GM12874 (cell line): Measurements from ENCODE around the gene RASSF5.

Experiments
- TF ChIP-seq, protein P1 (sequence below): IDR thresholded peaks from 2 replicates; pipeline ENCODE4 v1.5.1; 2011; ENCODE audit warnings: low read depth, mild to moderate bottlenecking, control low read depth, low read length, moderate library complexity; ENCODE audit not compliant: insufficient read depth

Gene RASSF5

DNA sequence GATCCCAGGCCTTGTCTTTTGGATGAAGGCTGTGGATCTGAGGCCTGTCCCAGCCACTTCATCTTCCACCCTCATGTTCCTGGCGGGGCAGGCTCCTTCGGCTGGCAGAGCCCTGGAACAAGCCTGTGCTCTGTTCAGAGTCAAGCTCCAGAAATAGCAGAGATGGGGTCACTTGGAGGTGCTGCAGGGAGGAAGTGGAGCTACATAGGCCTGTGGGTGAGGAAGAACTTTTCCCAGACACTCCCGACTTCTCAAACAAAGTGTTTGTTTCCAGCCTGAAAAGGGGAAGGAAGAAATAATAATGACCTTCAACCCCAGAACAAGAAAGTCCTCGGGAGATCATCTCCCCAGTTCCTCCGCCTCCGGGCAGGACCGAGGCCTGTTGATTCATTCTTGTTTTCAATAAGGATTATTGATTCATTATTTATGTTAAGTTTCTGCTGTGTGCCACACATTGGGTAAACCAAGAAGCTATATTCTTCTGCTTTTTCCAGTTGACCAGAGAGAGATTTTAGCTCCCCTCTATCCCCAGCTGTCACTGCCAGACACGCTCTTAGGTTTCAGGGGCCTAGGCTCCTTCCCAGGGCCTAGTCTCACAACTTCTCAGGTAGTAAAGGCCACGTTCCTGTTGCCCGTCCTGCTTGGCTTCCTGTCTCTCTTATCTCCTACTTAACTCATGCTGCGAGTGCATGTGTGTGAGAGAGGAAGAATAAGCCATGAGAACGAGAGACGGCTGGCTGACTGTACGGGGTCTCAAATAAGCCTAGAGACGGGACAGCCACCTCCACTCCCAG is 20.1 kb upstream of the RASSF5 start:
- TF ChIP-seq, protein P1, sequence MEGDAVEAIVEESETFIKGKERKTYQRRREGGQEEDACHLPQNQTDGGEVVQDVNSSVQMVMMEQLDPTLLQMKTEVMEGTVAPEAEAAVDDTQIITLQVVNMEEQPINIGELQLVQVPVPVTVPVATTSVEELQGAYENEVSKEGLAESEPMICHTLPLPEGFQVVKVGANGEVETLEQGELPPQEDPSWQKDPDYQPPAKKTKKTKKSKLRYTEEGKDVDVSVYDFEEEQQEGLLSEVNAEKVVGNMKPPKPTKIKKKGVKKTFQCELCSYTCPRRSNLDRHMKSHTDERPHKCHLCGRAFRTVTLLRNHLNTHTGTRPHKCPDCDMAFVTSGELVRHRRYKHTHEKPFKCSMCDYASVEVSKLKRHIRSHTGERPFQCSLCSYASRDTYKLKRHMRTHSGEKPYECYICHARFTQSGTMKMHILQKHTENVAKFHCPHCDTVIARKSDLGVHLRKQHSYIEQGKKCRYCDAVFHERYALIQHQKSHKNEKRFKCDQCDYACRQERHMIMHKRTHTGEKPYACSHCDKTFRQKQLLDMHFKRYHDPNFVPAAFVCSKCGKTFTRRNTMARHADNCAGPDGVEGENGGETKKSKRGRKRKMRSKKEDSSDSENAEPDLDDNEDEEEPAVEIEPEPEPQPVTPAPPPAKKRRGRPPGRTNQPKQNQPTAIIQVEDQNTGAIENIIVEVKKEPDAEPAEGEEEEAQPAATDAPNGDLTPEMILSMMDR, result no peak

DNA sequence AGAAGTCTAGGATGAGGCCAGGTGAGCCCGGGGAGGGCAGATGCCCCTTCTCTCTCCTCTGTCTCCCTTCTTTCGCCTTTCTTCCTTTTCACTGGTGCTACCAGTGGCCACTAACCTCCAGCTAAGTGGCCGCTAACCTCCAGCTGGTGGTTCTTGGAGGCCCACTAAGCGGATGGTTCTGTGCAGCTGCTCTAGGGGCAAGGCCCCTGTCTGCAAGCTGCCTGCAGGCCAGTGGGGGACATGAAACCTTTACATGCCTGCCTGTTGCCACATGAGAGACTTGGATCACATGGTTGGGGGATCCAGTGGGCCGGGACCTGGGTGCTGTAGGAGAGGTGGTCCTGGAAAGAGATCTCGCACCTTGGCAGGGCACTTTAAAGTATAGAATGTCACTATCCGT is 19.4 kb upstream of the RASSF5 start:
- TF ChIP-seq, protein P1, result no peak

DNA sequence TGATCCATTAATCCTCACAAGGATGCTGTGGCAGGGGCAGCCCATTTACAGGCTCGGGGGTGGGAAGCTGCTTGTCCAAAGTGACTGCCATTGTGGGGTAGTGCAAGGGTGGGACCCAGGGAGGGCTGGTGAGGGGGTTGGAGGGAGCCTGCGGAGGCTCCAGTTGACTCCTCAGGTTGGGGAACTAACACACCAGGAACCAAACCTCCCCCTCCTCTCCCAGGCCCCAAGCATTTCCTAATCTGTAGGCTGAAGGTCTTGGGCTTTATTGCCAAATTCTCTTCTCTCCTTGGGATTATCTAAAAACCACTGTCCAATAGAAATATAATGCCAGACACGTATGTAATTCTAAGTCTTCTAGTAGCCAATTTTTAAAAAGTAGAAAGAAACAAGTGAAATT is 18.9 kb upstream of the RASSF5 start:
- TF ChIP-seq, protein P1, result no peak

DNA sequence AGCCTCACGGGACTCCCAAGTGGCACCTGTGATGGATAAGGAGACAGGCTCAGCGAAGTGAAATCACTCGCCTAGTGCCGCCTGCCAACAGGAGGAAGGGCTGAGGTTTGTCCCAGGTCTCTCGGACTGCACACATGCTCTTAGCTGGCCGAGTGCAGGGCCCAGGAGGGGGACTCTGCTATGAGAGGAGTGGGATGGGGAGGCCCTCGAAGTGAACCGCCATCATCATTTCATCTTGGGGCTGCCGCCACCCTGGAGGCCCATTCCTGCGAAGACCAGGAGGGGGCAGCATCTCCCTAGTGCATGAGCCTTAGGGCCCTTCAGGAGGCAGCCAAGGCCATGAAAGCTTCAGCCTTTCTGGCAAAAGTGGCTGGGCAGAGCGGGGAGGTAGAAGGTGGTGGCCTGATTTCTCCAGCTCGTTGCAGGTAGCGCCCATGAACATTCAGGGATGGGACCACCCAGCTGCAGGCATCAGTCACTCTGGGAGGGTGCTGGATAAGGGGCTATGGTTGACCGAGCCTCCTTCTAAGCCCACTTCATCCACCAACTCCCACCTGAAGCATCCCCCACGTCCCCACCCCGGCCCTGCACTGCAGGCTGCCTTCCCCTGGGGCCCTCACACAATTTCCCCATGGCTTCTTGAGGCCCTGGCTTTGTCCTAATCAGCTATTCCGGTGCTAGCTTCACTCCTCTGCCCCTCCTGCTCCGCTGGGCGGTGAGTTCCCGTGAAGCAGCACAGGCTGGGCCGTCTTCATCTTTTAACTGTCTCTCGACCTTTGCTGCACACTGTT is 17.2 kb upstream of the RASSF5 start:
- TF ChIP-seq, protein P1, result peak; percentile 97

DNA sequence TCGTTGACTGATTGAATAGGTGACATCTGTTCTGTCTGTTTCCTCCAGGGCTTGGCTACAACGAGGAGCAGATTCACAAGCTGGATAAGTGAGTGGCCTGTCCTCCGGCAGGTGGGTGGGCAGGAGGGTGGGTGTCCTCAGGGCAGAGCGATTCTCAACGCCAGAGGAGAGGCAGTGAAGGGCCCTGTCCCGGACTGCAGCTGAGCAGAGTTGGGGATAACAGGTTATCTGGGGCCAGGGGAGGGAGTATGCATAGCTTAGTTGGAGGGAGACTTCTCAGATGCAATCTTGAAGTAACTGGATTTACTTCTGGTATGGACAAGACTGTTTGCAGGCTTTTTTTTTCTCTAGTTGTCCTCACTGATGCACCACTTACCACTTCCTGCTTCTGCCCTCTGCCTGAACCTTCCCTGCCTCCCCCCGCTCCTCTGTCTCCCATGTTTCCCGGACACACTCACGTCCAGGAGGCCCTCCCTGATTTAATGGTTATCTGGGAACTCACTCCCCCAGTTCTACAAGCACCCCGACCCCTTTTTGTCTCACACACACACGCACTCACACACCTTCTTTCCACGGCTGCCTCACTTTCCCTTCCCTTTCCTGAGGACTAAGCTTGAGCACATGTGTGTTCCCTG is 16.4 kb upstream of the RASSF5 start:
- TF ChIP-seq, protein P1, result no peak

DNA sequence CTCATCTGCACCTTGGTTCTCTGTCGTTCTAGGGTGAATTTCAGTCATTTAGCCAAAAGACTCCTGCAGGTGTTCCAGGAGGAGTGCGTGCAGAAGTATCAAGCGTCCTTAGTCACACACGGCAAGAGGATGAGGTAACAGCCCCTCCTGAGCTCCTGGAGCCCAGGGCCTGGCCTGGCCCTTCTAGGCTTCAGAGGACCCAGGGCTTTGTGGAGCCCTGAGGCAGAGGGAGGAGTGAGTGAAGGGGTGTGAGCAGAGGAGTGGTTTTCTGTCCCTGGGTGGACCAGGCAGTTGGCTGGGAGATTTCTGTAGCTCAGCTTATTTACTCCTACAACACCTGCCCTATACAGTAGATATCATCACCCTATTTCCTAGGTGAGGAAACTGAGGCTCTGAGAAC is 15.7 kb upstream of the RASSF5 start:
- TF ChIP-seq, protein P1, result no peak

DNA sequence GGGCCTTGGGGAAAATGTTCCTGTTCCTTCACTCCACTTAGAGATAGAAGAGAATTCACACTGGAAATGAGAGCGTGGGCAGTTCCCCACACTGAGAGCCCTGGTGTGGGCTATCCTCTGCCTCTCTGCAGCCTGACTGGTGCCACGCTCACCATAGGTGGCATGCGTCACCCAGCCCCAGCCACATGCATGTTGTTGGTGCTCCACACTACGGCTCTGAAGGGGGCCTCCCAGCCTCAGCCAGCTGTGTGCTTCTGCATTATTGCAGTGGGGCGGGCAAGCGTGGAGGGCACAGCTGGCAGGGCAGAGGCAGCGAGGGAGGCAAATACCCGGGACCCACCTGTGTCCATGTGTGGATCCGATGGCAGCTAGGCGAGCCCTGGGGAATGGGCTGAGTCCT is 14.7 kb upstream of the RASSF5 start:
- TF ChIP-seq, protein P1, result no peak
